Ureter (tissue), 1 donor: ENCODE data around the gene LAMC2. TPM values are rescaled to one million over a fixed set of nuclear protein-coding genes. Genes with fewer than 3 reads are reported as not detected.

Experiments used
- DNase-seq: peaks from one replicate; pipeline ENCODE4 v3.0.0-alpha.2; 2020; ENCODE audit warnings: low spot score
- total RNA-seq: library from RNA; stranded (reverse); gene quantifications from one replicate; pipeline ENCODE4 v1.2.4, GENCODE V29; 2023
- donor health status: DM: yes; HTN: yes; CAD: no.

The LAMC2 gene
- total RNA-seq, 1 donor from 2014 or later, result 14.5 TPM

DNA sequence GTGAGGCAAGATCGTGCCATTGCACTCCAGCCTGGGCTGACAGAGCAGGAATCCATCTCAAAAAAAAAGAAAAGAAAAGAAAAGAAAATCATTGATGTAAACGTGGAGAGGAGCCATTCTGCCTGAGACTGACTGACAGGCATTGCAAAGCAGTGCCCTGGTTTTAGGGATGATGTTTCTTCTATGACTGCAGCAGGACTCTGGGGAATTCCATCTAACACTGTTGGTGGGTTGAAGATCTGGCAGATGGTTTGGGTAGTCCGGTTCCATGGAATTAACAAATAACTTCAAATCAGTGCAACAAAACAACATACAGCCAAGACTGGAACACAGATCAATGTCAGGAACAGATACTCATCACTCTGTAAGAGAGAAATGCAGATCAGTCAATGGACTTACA is 17.8 kb upstream of the LAMC2 start:
- DNase-seq, result no peak

- DNase-seq, result no peak
Measured at GRCh38 chr1:183173828-183174227, 12.2 kb upstream of the LAMC2 start.

DNA sequence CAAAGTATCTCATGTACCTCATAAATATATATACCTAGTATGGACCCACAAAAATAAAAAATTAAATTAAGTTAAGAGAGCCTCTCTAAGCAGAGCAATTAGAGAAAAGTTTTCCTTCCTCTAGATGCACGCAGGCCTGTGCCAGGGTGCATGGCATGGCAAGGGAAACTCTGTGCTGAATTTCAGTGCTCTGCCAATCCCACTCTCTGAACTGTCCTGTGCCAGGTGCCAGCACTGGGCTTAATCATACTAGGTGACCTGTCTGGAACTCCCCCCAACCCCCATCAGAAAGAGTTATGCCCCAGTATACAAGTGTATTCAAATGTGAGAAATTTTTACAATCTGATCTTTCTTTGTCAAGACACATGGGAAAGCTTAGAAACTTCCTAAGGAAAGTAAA is 10.4 kb upstream of the LAMC2 start:
- DNase-seq, result no peak

GRCh38 chr1:183178545-183178944 is 7.5 kb upstream of the LAMC2 start:
- no peak for DNase-seq

GRCh38 chr1:183179033-183179432 is 7.0 kb upstream of the LAMC2 start:
- no peak for DNase-seq

DNA sequence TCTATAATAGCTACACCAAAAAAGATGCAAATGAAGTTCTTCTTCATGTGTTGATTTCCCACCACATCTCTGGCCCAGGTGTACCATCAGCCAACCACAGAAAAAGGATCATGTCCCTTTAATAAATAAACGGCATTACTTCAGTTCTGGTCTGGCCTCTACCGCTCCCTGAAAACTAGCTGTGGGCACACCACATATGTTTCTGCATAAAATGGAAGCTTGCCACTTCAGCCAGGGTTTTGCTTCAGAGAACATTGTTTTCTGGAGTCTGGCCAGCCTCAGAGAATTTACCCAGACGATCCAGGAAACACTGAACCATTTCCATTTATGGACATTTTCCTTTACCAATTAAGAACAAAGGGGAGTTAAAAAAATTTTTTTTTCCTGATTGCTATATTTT is 5.8 kb upstream of the LAMC2 start:
- peak; percentile 62 for DNase-seq

DNA sequence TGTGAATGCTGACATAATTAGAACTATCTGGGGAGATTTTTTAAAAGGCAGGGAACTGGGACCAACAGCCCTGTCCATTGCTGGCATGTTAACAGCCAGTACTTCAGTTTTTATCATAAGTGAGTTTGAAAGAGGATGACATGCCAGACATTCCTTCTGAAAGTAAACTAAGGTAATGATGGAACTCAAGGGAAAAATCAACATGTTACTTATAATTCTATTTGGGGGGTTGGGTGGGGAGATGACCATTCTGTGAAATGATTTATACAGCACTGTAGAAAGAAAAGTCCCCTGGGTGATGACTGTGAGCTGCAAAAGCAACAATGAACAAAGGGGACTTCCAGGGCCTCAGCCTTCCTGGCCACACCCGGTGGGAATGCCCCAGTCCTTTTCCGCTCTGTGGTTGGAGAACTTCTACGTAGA is 5.4 kb upstream of the LAMC2 start:
- DNase-seq, result no peak

GRCh38 chr1:183186841-183187240 is 777 bp downstream of the LAMC2 start:
- DNase-seq, result no peak

DNA sequence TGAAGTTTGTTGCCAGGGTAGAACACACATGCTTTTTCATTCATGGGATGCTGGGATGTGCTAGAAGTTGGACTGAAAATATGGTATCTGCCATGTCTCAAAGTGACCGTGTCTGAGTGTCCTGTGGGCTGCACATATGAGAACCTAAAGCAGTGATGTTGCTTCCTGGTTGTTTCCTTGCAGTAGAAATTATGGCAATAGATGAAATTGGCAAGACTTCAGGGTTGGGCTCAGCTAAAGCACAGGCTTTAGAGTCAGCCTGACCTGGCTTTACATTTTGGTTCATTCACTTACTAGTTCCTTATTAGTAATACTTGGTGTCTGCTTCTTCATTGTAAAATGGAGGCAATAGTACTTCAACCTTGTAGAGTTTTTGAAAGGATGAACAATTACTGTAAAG is 2.2 kb downstream of the LAMC2 start:
- DNase-seq, result no peak

GRCh38 chr1:183191833-183192232 is 5.8 kb downstream of the LAMC2 start:
- DNase-seq, result no peak

DNA sequence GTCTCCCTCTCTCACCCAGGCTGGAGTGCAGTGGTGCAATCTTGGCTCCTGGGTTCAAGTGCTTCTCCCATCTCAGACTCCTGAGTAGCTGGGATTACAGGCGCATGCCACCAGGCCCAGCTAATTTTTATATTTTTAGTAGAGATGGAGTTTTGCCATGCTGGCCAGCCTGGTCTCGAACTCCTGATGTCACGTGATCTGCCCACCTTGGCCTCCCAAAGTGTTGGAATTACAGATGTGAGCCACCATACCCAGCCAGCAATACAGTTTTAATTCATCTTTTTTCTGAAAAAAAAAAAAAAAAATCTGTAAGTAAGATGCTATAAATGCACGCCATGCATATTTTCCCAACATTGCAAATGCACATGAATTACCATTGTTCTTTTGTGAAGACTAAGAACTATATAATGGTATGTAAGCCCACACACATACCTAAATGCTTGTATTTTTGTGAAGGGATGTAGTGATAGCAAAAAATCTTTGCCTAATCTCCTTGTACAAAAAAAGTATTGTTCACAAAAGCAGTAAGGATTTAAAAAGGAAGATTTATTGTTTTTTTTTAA is 8.0 kb downstream of the LAMC2 start:
- no peak for DNase-seq

DNA sequence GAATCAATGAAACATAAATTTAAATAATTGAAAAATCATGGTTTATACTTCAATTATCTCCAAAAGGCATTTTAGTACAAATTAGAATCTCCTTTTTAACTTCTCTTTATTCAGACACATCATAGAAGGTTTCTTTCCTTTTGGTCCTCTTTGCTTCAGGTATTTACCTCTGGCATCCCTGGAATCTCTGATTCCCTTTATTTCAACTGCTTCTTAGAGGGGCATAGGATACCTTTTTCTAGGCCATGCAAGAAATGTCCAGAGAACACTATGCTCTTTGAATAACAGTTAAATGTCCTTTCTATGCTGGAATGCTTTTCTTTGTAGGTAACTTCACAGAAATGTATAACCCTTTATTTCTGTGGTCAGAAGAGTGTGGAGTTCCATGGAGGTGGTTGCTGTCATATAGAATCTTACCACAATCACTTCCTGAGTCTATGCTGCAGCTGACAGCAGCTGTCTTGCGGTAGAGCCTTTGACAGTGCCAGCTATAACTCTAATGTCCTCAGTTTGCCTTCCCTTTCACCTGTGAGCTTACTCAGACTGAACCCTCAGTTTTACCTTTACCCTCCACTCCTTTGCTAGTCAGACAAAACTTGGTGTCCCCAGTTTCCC is 8.6 kb downstream of the LAMC2 start:
- no peak for DNase-seq

- no peak for DNase-seq
Measured at GRCh38 chr1:183195142-183195574, 9.1 kb downstream of the LAMC2 start.

DNA sequence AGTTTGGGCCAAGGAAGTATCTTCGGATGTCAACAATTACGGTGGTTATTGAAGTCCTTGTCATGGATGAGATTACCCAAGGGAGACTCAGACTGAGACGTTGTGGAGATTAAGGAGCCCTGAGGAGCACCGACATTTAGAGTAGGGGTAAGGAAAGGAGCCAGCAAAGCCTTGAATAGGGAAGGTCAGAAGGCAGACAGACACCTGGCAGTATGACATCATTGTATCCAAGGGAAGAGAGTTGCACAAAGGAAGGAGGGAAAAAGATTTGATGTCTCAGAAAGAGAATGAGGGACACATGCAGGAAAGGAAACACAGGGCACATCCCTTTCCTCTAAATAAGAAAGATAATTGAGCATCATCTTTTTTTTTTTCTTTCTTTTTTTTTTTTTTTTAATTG is 11.7 kb downstream of the LAMC2 start:
- no peak for DNase-seq

DNA sequence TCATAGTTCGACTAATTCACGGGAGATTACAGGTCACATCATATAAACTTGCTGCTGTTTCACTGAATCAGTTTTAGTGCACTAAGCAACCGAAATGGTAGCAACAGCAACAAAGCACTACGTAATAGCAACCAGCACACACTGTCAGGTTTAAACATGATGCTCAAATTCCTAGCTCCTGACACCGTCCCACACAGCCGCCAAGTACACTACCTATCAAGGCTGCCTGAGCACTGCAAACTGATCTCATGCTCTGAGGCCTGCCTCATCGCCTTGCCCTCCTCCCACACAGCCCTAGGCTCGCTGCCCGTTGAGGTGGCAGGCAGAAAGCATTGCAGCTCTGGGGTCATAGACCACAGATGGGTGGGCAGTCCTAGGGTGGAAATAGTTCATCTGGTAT is 12.4 kb downstream of the LAMC2 start:
- DNase-seq, result no peak

DNA sequence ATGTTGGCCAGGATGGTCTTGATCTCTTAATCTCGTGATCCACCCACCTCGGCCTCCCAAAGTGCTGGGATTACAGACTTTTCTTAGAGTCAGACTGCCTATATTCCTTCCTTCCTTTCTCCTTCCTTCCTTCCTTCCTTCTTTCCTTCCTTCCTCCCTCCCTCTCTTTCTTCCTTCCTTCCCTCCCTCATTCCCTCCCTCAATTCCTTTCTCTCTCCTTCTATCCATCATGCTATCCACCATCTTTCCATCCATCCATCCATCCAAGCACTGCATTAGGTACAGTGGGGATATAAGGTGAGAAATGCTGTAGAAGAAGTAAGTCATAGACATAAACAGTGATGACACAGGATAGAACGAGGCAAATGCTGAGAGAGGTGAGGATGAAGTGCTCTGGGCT is 13.2 kb downstream of the LAMC2 start:
- no peak for DNase-seq

DNA sequence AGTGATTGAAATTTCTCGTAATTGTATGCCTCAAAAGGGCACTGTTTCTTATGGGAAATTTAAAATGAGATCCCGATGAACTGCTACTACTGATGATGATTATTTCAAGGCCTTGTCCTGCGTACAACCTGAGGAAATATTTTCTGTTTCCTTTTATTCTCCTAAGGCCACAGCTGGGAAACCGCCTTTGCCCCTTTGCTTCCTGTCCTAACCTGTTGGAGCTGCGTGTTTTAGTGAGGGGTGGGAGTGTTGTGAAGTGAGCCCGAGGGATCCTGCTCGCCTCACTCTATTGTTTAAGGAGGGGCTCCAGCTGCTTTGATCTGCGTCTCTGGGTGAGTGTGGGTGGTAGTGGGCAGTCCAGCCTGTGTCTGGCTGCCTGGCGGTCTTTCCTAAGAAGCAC is 14.4 kb downstream of the LAMC2 start:
- DNase-seq, result no peak

- no peak for DNase-seq
Measured at GRCh38 chr1:183203094-183203493, 17.0 kb downstream of the LAMC2 start.

DNA sequence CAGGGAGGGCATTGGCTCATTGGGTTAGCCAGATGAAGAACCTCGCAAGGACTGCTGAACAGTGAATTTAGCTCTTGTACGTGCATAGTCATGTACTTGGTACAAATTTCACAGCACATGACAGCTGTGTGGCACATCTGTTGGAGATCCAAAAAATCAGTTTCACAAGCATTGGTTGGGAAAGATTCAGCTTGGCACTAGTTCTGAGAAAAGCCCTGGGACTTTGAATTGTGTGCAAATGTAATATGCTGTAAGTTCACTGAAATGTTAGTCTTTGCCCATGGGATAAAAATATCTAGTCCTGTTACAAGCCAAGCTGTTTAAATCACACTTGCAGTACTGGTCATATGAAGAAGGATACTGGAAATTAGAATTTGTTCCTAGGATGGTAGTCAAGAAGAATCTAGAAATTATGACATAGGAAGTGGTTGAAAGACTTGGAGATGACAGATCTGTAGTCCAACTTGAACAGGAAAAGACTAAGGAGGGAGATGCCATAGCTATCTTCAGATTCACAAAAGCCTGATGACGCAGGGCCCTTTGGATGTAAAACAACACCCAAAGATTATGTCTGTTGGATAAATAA is 19.2 kb downstream of the LAMC2 start:
- no peak for DNase-seq

DNA sequence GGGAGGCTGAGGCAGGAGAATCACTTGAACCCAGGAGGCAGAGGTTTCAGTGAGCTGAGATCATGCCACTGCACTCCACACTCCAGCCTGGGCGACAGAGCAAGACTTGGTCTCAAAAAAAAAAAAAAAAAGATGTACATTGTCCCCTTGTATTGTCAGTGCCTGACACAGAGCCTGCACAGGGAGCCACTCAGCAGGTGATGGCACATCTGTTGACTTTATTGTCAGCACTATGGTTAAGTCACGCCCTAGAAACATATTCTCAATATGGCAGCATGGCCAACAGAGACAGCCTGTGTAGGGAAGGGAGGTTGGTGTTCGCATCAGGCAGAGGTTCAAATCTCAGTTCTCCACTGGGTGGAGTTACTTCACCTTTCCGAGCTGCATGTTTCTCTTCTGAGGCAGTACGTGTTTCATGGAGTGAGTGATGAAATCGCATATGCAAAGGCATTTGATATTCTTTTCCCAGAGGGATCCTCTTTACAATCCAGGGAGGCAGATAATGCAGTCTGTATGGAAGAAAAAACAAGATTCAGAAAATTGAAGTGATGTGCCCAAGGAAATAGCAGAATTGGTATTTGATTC is 20.6 kb downstream of the LAMC2 start:
- no peak for DNase-seq

DNA sequence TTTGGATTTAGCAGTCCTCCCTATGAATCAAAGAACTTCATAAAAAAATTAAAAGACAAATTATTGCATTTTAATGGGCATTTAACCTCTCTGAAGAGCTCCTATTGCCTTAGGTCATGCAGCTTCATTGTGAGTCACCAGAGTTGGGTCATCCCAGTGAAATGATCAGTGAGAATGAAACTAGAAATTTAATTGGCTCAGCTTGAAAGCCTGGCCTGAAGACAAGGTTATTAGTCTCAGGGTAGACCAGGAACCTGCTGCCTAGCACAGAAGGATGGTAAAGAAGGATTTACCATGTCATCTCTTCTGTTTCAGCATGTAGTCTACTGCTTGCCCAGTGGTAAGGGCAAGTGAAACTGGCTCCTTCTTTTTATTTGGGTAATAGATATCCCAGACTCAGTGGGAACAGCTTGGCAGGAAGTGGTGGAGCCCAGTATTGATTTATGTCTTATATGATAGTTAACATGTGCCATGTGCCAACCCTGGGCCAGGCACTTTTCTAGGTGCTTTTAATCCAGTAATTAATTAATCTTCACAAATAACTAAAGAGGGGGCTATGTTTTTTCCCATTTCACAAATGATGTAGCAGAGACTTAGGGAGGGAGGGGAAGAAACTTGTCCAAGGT is 23.6 kb downstream of the LAMC2 start:
- DNase-seq, result no peak

- no peak for DNase-seq
Measured at GRCh38 chr1:183210681-183211080, 24.6 kb downstream of the LAMC2 start.

DNA sequence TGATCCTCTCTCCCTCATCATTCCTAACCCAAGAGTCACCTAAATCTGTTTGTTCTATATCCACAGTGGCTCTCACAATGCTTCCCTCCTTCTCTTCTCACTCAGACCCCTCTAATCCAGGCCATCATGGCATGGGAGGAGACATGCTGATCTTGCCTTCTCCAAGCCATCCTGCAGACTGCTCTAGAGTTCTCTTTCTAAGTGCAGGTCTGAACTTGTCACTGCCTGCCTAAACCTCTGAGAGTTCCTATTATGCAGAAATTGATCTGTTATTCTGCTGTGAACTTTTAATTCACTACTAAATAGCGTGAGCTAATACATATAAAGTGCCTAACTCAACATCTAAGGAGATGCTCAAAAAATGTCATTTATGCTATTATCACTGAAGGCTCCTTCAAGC is 26.8 kb downstream of the LAMC2 start:
- no peak for DNase-seq
